IMR-90 (cell line): ENCODE results near the gene ANKRD37. TPM values are rescaled to one million over a fixed set of nuclear protein-coding genes. Genes with fewer than 3 reads are reported as not detected.

Experiments
- ATAC-seq: fragments of 200-7000 bp; cut with Tn5 transposase; 2 replicates; pipeline ENCODE4 v1.9.1; 2020; ENCODE audit warnings: low read depth, mild to moderate bottlenecking, moderate library complexity
- BruUV-seq: library from RNA; stranded (reverse); fragments of 400-500 nt; replicated peaks from 2 replicates; lab custom pipeline; 2021; lab: Mats Ljungman, UMichigan
- CTCF ChIA-PET: fragments of 300-600 bp; formaldehyde crosslinking; extraction: SDS; loops from one replicate; lab custom pipeline; 2021; ENCODE audit warnings: antibody characterized with exemption; lab: Yijun Ruan, JAX
- POLR2A ChIA-PET: fragments of 300-600 bp; sonication (Branson Sonifier 250); formaldehyde crosslinking; loops from one replicate; lab custom pipeline; 2022; ENCODE audit warnings: antibody characterized with exemption; ENCODE audit not compliant: unreplicated experiment; lab: Charles Lee
- DNase-seq: peaks from one replicate; pipeline ENCODE4 v3.0.0; 2013
- H2AFZ ChIP-seq: replicated peaks from 2 replicates; pipeline ENCODE3; 2013; ENCODE audit warnings: low read length, mild to moderate bottlenecking; ENCODE audit not compliant: poor library complexity
- H2AK5ac ChIP-seq: 2 replicates; pipeline ENCODE4 v1.6.1; 2013; ENCODE audit warnings: low read depth, low read length, inconsistent platforms
- H2AK9ac ChIP-seq: replicated peaks from 2 replicates; pipeline ENCODE3; 2013; ENCODE audit warnings: mild to moderate bottlenecking, low read depth, low read length, moderate library complexity; ENCODE audit not compliant: poor library complexity
- H2BK120ac ChIP-seq: 2 replicates; pipeline ENCODE4 v1.6.1; 2013; ENCODE audit warnings: low read depth, low read length, inconsistent platforms
- H2BK15ac ChIP-seq: 3 replicates; pipeline ENCODE4 v1.6.1; 2013; ENCODE audit warnings: low read depth, low read length, inconsistent platforms
- H2BK20ac ChIP-seq: 2 replicates; pipeline ENCODE4 v1.6.1; 2013; ENCODE audit warnings: low read depth, mild to moderate bottlenecking, inconsistent platforms, low read length, moderate library complexity
- H2BK5ac ChIP-seq: 2 replicates; pipeline ENCODE4 v1.6.1; 2013; ENCODE audit warnings: mild to moderate bottlenecking, low read depth, low read length, inconsistent platforms; ENCODE audit not compliant: poor library complexity, severe bottlenecking
- H3K14ac ChIP-seq: replicated peaks from 2 replicates; pipeline ENCODE4 v1.6.1; 2013; ENCODE audit warnings: low read depth, low read length, inconsistent platforms
- H3K18ac ChIP-seq: 2 replicates; pipeline ENCODE4 v1.6.1; 2013; ENCODE audit warnings: low read depth, low read length, control low read depth
- H3K23ac ChIP-seq: 2 replicates; pipeline ENCODE4 v1.6.1; 2013; ENCODE audit warnings: low read depth, low read length, inconsistent platforms
- H3K27ac ChIP-seq: 2 replicates; pipeline ENCODE4 v1.5.1; 2013; ENCODE audit warnings: mild to moderate bottlenecking, control low read depth, low read length; ENCODE audit not compliant: insufficient read depth
- H3K27me3 ChIP-seq: 2 replicates; pipeline ENCODE4 v1.6.1; 2013; ENCODE audit warnings: low read length; ENCODE audit not compliant: control insufficient read depth, insufficient read depth
- H3K36me3 ChIP-seq: 2 replicates; pipeline ENCODE4 v1.6.1; 2013; ENCODE audit warnings: low read length, mixed read lengths; ENCODE audit not compliant: control insufficient read depth, insufficient read depth
- H3K4ac ChIP-seq: 2 replicates; pipeline ENCODE4 v1.6.1; 2013; ENCODE audit warnings: low read depth, low read length, inconsistent platforms
- H3K4me1 ChIP-seq: 2 replicates; pipeline ENCODE4 v1.6.1; 2013; ENCODE audit warnings: low read length, mixed read lengths; ENCODE audit not compliant: control insufficient read depth, insufficient read depth
- H3K4me2 ChIP-seq: 2 replicates; pipeline ENCODE4 v1.6.1; 2013; ENCODE audit warnings: low read depth, mild to moderate bottlenecking, control low read depth, low read length, moderate library complexity
- H3K4me3 ChIP-seq: 2 replicates; pipeline ENCODE4 v1.5.1; 2013; ENCODE audit warnings: low read depth, mild to moderate bottlenecking, control low read depth, low read length, moderate library complexity; ENCODE audit not compliant: insufficient read depth
- H3K56ac ChIP-seq: 2 replicates; pipeline ENCODE4 v1.6.1; 2013; ENCODE audit warnings: low read length, inconsistent platforms; ENCODE audit not compliant: insufficient read depth; ENCODE audit errors: extremely low read depth
- H3K79me1 ChIP-seq, 2 experiments: 2 replicates each; pipeline ENCODE4 v1.6.1; 2013; ENCODE audit warnings: low read length in 2 of 2, inconsistent platforms in 1 of 2, low read depth in 1 of 2
- H3K9ac ChIP-seq: 2 replicates; pipeline ENCODE4 v1.6.1; 2013; ENCODE audit warnings: low read depth, low read length, control low read depth
- H3K9me1 ChIP-seq: 2 replicates; pipeline ENCODE4 v1.6.1; 2013; ENCODE audit warnings: low read length, inconsistent platforms; ENCODE audit not compliant: insufficient read depth
- H3K9me3 ChIP-seq: 2 replicates; pipeline ENCODE4 v1.6.1; 2013; ENCODE audit warnings: low read length; ENCODE audit not compliant: control insufficient read depth, insufficient read depth
- H4K20me1 ChIP-seq: 2 replicates; pipeline ENCODE4 v1.6.1; 2013; ENCODE audit warnings: low read length, inconsistent platforms; ENCODE audit not compliant: insufficient read depth
- H4K5ac ChIP-seq: 2 replicates; pipeline ENCODE4 v1.6.1; 2013; ENCODE audit warnings: mild to moderate bottlenecking, low read depth, low read length, control low read depth
- H4K8ac ChIP-seq, 2 experiments: 2 replicates each; pipeline ENCODE4 v1.6.1; 2013; ENCODE audit warnings: low read depth in 2 of 2, low read length in 2 of 2, control low read depth in 1 of 2, inconsistent platforms in 1 of 2
- H4K91ac ChIP-seq: 2 replicates; pipeline ENCODE4 v1.6.1; 2013; ENCODE audit warnings: low read depth, low read length, inconsistent platforms; ENCODE audit not compliant: insufficient read depth
- CHD1 ChIP-seq: IDR thresholded peaks from 2 replicates; pipeline ENCODE4 v1.6.1; 2012; ENCODE audit warnings: low read depth, low read length, improper control_type of control experiment
- FOS ChIP-seq: fragments of 150-350 bp; IDR thresholded peaks from 2 replicates; pipeline ENCODE4 v1.6.1; 2016; ENCODE audit warnings: low read depth, low read length
- MAFK ChIP-seq: IDR thresholded peaks from 2 replicates; pipeline ENCODE4 v1.6.1; 2012; ENCODE audit warnings: low read depth, low read length, improper control_type of control experiment
- MAZ ChIP-seq: IDR thresholded peaks from 2 replicates; pipeline ENCODE4 v1.6.1; 2012; ENCODE audit warnings: low read depth, mild to moderate bottlenecking, low read length, improper control_type of control experiment, moderate library complexity, borderline replicate concordance
- POLR2A ChIP-seq: IDR thresholded peaks from 2 replicates; pipeline ENCODE4 v1.6.1; 2012; ENCODE audit warnings: mild to moderate bottlenecking, low read depth, low read length
- RAD21 ChIP-seq: IDR thresholded peaks from 2 replicates; pipeline ENCODE4 v1.6.1; 2012; ENCODE audit warnings: low read length, improper control_type of control experiment
- RCOR1 ChIP-seq: IDR thresholded peaks from 2 replicates; pipeline ENCODE4 v1.6.1; 2012; ENCODE audit warnings: mild to moderate bottlenecking, low read length, improper control_type of control experiment; ENCODE audit not compliant: insufficient replicate concordance
- WGBS, 2 experiments: methylation state at CpG; one replicate each; pipeline versions ENCODE4 v1.1.5 to v1.1.7; 2013; ENCODE audit warnings: missing lambda C conversion rate in 2 of 2; ENCODE audit not compliant: insufficient read length in 1 of 2; ENCODE audit errors: extremely low coverage in 2 of 2; 5-methylcytosine and 5-hydroxymethylcytosine counted together
- dilution Hi-C: fragments of 300-500 bp; cut with HindIII; formaldehyde crosslinking; loops from one replicate; pipeline ENCODE4 v1.14.3; 2018; ENCODE audit warnings: low sequenced_read_pairs; ENCODE audit not compliant: unreplicated experiment
- in situ Hi-C: fragments of 300-500 bp; cut with MboI; formaldehyde crosslinking; loops from 3 replicates; pipeline ENCODE4 v1.14.3; 2019; ENCODE audit warnings: low sequenced_read_pairs, inconsistent platforms, mixed read lengths
- intact Hi-C: fragments of 100-400 bp; cut with micrococcal nuclease; formaldehyde crosslinking; loops from 2 replicates; pipeline ENCODE4 v1.10.0; 2022
- polyA plus RNA-seq, 3 experiments: library from polyadenylated mRNA; depleted of rRNA; stranded (reverse); fragments of >200 nt; gene quantifications; 2 replicates each; pipeline ENCODE4 v1.2.3, GENCODE V29; 2012; ENCODE audit warnings: low replicate concordance in 1 of 3
- total RNA-seq: library from RNA; depleted of rRNA; stranded (reverse); fragments of >200 nt; gene quantifications from 2 replicates; pipeline ENCODE4 v1.2.3, GENCODE V29; 2012
- TF ChIP-seq, protein P1 (sequence below): conservative IDR thresholded peaks from 2 replicates; pipeline ENCODE4 v1.5.1; 2012; ENCODE audit warnings: mild to moderate bottlenecking, low read depth, low read length, improper control_type of control experiment
- TF ChIP-seq, protein P2 (sequence below): fragments of 150-350 bp; IDR thresholded peaks from 2 replicates; pipeline ENCODE4 v1.6.1; 2016; ENCODE audit warnings: low read depth, mild to moderate bottlenecking, low read length, moderate library complexity, borderline replicate concordance

The ANKRD37 gene
- total and polyA plus RNA-seq, 2 of the 4 experiments (the other 2 are of a cell fraction), result 7.1 to 8.2 TPM

DNA sequence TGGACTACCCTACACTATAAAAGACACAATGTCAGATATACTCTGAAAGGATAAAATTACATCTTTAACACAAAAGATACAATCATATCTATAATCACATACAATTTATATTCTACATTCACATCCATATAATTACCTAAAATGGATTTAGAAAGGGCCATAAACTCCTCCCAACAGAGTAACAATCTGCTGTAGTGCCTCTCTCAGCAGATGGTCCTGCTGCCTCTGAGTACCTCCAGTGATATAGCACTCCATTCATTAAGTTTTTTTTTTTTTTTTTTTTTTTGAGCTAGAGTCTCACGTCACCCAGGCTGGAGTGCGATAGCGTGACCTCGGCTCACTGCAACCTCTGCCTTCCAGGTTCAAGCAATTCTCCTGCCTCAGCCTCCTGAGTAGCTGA lies 7.4 kb downstream of the ANKRD37 start:
- Histone ChIP-seq H4K5ac (no peak overlapping the region), H3K23ac (no peak overlapping the region), H2AK5ac (no peak overlapping the region), H2AK9ac (no peak overlapping the region), H4K20me1 (no peaks in the 10 kb centered on the region), H3K79me1 (no peaks in the 10 kb centered on the region), H3K4ac (no peak overlapping the region), H4K8ac (no peak overlapping the region), H3K56ac (no peak overlapping the region), H2AFZ (no peak overlapping the region), H4K91ac (no peak overlapping the region), H3K14ac (no peak overlapping the region), H3K4me1 (no peaks in the 10 kb centered on the region), H3K9ac (no peak overlapping the region), H3K9me3 (no peaks in the 10 kb centered on the region), H3K4me3 (no peak overlapping the region), H3K27me3 (no peaks in the 10 kb centered on the region), H3K36me3 (peaks cover 21% of the 10 kb centered on the region), H3K27ac (no peak overlapping the region), H3K18ac (no peak overlapping the region), H2BK15ac (no peak overlapping the region), H3K9me1 (no peaks in the 10 kb centered on the region), H3K4me2 (no peak overlapping the region), H2BK120ac (no peak overlapping the region), H2BK5ac (no peak overlapping the region), H2BK20ac (no peak overlapping the region)
- BruUV-seq, result no TSS peak
- ChIA-PET CTCF (no interaction called here), POLR2A (no interaction called here)
- 100% methylated on average over 1 of the region's 4 CpGs; no CpG with 5 or more reads in 1 of the 2 experiments for WGBS, 2 experiments
- in situ Hi-C loops (no loop called here), intact Hi-C loops (no loop called here), dilution Hi-C loops (no loop called here)
- DNase-seq (no peak), ATAC-seq (no peak)
- no peak for TF ChIP-seq MAFK
- TF ChIP-seq, protein P1, sequence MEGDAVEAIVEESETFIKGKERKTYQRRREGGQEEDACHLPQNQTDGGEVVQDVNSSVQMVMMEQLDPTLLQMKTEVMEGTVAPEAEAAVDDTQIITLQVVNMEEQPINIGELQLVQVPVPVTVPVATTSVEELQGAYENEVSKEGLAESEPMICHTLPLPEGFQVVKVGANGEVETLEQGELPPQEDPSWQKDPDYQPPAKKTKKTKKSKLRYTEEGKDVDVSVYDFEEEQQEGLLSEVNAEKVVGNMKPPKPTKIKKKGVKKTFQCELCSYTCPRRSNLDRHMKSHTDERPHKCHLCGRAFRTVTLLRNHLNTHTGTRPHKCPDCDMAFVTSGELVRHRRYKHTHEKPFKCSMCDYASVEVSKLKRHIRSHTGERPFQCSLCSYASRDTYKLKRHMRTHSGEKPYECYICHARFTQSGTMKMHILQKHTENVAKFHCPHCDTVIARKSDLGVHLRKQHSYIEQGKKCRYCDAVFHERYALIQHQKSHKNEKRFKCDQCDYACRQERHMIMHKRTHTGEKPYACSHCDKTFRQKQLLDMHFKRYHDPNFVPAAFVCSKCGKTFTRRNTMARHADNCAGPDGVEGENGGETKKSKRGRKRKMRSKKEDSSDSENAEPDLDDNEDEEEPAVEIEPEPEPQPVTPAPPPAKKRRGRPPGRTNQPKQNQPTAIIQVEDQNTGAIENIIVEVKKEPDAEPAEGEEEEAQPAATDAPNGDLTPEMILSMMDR, result no peak
- no peak for TF ChIP-seq MAZ
- TF ChIP-seq FOS, result no peak
- no peak for TF ChIP-seq CHD1
- TF ChIP-seq RCOR1, result no peak
- no peak for TF ChIP-seq RAD21
- TF ChIP-seq, protein P2, sequence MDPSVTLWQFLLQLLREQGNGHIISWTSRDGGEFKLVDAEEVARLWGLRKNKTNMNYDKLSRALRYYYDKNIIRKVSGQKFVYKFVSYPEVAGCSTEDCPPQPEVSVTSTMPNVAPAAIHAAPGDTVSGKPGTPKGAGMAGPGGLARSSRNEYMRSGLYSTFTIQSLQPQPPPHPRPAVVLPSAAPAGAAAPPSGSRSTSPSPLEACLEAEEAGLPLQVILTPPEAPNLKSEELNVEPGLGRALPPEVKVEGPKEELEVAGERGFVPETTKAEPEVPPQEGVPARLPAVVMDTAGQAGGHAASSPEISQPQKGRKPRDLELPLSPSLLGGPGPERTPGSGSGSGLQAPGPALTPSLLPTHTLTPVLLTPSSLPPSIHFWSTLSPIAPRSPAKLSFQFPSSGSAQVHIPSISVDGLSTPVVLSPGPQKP, result no peak
- TF ChIP-seq POLR2A, result no peak
